Hepatocyte (in vitro differentiated cells): ENCODE results near the gene BAIAP3.

Source experiments
- CTCF ChIP-seq: fragments of 200-600 bp; sonication (generic); IDR thresholded peaks from 2 replicates; pipeline ENCODE4 v1.5.1; 2016; ENCODE audit warnings: antibody characterized with exemption, mild to moderate bottlenecking; ENCODE audit not compliant: poor library complexity
- EZH2phosphoT487 ChIP-seq: fragments of 200-600 bp; sonication (generic); IDR thresholded peaks from one replicate; pipeline ENCODE4 v1.6.1; 2018; ENCODE audit warnings: antibody characterized with exemption, mild to moderate bottlenecking, low read depth, moderate library complexity; ENCODE audit not compliant: unreplicated experiment, severe bottlenecking

- TF ChIP-seq CTCF (no peak), EZH2phosphoT487 (no peak)
These were observed 7.6 kb upstream of the BAIAP3 start for GRCh38 chr16:1325673-1326371.
